Sigmoid colon (tissue), 7 donors: Measurements from ENCODE around the gene S100A14. TPM values are rescaled to one million over a fixed set of nuclear protein-coding genes. Genes with fewer than 3 reads are reported as not detected.

Experiments
- DNase-seq: peaks from one replicate; pipeline ENCODE4 v3.0.0-alpha.2; 2019
- H3K27ac ChIP-seq, 4 donors: fragments of 200-600 bp; sonication (generic); one replicate each; pipeline ENCODE4 v1.5.1; 2016 to 2019; ENCODE audit warnings: mild to moderate bottlenecking in 1 of 4
- H3K27me3 ChIP-seq, 3 donors: fragments of 200-600 bp; sonication (generic); one replicate each; pipeline ENCODE4 v1.5.1; 2019; ENCODE audit warnings: mild to moderate bottlenecking in 1 of 3
- H3K36me3 ChIP-seq, 4 donors: fragments of 200-600 bp; sonication (generic); one replicate each; pipeline ENCODE4 v1.5.1; 2016 to 2019
- H3K4me1 ChIP-seq, 4 donors: fragments of 200-600 bp; sonication (generic); one replicate each; pipeline ENCODE4 v1.5.1; 2017 to 2019
- H3K4me3 ChIP-seq, 4 donors: fragments of 200-600 bp; sonication (generic); one replicate each; pipeline ENCODE4 v1.5.1; 2017 to 2019; ENCODE audit warnings: mild to moderate bottlenecking in 2 of 4, moderate library complexity in 1 of 4
- H3K9me3 ChIP-seq, 4 donors: fragments of 200-600 bp in 3 of 4; sonication (generic) in 3 of 4; one replicate each; pipeline versions ENCODE4 v1.5.1 to v1.6.1; 2013 to 2019
- EP300 ChIP-seq, 4 donors: sonication (generic); formaldehyde crosslinking; IDR thresholded peaks; one replicate each; pipeline ENCODE4 v1.6.1; 2017; ENCODE audit warnings: antibody characterized with exemption in 4 of 4
- POLR2A ChIP-seq, 2 donors: fragments of 450-650 bp; IDR thresholded peaks; one replicate each; pipeline ENCODE4 v1.6.1; 2016; ENCODE audit warnings: antibody characterized with exemption in 2 of 2, mild to moderate bottlenecking in 2 of 2, moderate library complexity in 2 of 2
- POLR2AphosphoS5 ChIP-seq, 4 donors: sonication (generic); formaldehyde crosslinking; IDR thresholded peaks; one replicate each; pipeline ENCODE4 v1.6.1; 2017; ENCODE audit warnings: antibody characterized with exemption in 4 of 4
- WGBS, 2 donors: extraction: QIAGEN DNeasy Blood & Tissue Kit; methylation state at CpG; one replicate each; pipeline ENCODE4 v1.1.7; 2013; 5-methylcytosine and 5-hydroxymethylcytosine counted together
- intact Hi-C: fragments of 100-400 bp; cut with DNase I; formaldehyde crosslinking; loops from one replicate; pipeline ENCODE4 v1.15.1; 2023
- polyA plus RNA-seq, 3 donors: library from polyadenylated mRNA; stranded (reverse); fragments of 200-250 nt; gene quantifications; one replicate each; pipeline ENCODE4 v1.2.3, GENCODE V29; 2013
- total RNA-seq, 4 donors: library from RNA; depleted of rRNA; stranded (reverse); fragments of >200 nt; gene quantifications; one replicate each; pipeline ENCODE4 v1.1.0, GENCODE V29; 2016
- TF ChIP-seq, protein P1 (sequence below), 4 experiments: fragments of 450-650 bp in 3 of 4; fragments of 200-600 bp in 1 of 4; IDR thresholded peaks; one replicate each; pipeline ENCODE4 v1.5.1; 2016 to 2019; ENCODE audit warnings: antibody characterized with exemption in 4 of 4, mild to moderate bottlenecking in 3 of 4, moderate library complexity in 2 of 4
- donor health status: healthy with polysubstance abuse.
- donor health status: Bipolar disorder and iron deficiency.
- donor health status: healthy.

The S100A14 gene
- total and polyA plus RNA-seq, 7 donors: 0.82 to 1,144 (median 789) TPM; not detected in 2

DNA sequence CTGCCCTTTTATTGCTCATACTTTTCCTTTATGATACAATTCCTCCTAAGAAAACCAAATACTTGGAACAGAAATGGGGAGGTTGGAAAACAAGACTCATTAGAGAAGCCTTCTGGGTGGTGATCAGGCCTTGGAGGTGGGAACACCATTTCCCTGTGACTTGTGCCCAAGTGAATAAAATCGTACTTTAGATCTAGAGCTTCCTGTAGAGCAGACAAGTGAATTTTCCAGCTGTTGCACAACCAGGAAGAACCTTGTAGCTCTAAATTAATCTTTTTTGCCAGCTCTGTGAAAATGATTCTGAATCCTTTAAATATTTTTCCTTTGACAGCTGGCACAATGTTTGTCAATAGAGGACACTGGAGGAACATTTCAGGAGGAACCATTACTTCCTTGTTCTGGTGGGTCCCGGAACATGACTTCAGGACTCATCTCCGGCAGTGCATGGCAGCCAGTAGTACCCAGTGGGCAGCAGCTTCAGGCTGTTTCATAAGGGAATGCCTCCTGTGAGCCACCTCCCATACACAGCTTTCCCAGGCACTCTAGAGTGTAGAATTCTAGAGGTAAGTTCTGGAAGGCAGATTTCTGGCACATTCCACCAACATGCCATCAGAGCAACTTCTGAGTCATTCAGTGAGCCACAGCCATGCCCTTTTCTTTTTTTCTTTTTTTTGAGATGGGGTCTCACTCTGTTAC lies 36.8 kb upstream of the S100A14 start:
- DNase-seq: peak; percentile 64
- H3K9me3 ChIP-seq: no peaks in the 10 kb centered on the region
- H3K4me1 ChIP-seq: peaks cover 0 to under 1% (median 0%) of the 10 kb centered on the region in 4 donors
- H3K4me3 ChIP-seq: no peak overlapping the region
- peak overlapping the region in 2 of 4 donors; percentile 5 to 51 for H3K27ac ChIP-seq
- intact Hi-C loops: no loop called here
- no peaks in the 10 kb centered on the region for H3K36me3 ChIP-seq
- 33 to 67% methylated on average over 3 of the region's 3 CpGs for WGBS, 2 donors
- no peaks in the 10 kb centered on the region for H3K27me3 ChIP-seq
- TF ChIP-seq EP300 (IDR thresholded peaks at IDR 0.05) (no peak), POLR2A (IDR thresholded peaks at IDR 0.05) (no peak), POLR2AphosphoS5 (IDR thresholded peaks at IDR 0.05) (no peak)
- TF ChIP-seq, protein P1, sequence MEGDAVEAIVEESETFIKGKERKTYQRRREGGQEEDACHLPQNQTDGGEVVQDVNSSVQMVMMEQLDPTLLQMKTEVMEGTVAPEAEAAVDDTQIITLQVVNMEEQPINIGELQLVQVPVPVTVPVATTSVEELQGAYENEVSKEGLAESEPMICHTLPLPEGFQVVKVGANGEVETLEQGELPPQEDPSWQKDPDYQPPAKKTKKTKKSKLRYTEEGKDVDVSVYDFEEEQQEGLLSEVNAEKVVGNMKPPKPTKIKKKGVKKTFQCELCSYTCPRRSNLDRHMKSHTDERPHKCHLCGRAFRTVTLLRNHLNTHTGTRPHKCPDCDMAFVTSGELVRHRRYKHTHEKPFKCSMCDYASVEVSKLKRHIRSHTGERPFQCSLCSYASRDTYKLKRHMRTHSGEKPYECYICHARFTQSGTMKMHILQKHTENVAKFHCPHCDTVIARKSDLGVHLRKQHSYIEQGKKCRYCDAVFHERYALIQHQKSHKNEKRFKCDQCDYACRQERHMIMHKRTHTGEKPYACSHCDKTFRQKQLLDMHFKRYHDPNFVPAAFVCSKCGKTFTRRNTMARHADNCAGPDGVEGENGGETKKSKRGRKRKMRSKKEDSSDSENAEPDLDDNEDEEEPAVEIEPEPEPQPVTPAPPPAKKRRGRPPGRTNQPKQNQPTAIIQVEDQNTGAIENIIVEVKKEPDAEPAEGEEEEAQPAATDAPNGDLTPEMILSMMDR (IDR thresholded peaks at IDR 0.05): no peak

DNA sequence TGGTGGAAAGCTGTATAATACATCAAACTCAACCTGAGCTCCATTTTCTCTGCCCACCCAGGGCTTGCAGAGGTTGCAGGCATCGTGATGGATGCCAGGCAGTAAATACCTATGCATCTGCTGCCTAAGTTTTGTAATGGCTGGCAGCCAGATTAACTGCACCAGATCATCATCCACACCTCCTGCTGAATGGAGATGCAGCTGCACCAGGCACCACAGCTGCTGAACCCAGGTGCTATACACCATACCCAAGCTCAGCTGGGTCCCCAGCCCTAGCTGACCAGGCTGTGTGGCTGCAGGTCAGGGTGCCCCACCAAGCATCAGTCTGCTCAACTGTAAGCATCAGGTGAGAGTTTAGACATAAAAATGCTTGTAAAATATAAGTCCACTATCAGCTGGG lies 35.6 kb upstream of the S100A14 start:
- Histone ChIP-seq H3K27me3 (no peaks in the 10 kb centered on the region), H3K9me3 (no peaks in the 10 kb centered on the region), H3K4me3 (no peak overlapping the region), H3K27ac (no peak overlapping the region), H3K4me1 (no peaks in the 10 kb centered on the region), H3K36me3 (peaks cover 0 to 4% (median 2%) of the 10 kb centered on the region in 4 donors)
- 31 to 72% methylated on average over 1 of the region's 1 CpG for WGBS, 2 donors
- peak; percentile 40 for DNase-seq
- TF ChIP-seq EP300 (IDR thresholded peaks at IDR 0.05): no peak
- TF ChIP-seq POLR2A (IDR thresholded peaks at IDR 0.05): no peak
- no peak for TF ChIP-seq POLR2AphosphoS5 (IDR thresholded peaks at IDR 0.05)
- TF ChIP-seq, protein P1 (IDR thresholded peaks at IDR 0.05): no peak
- intact Hi-C loops: no loop called here

DNA sequence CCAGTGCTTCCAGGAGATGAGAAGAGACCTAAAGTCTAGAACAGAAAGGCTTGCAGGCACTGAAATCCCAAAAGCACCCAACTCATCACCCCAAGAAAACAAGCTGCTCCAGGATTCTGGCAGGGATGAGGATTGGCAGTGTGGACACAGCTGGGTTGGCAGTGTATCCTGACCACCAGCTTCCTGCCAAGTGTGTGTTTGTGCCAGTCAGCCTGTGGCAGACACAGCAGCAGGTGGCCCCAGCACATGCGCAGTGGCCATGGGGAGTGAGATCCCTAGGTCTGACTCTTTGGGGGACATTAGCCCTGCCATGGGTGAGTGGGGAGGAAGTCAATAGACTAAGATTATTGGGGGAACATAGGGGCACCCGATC lies 33.7 kb upstream of the S100A14 start:
- H3K4me3 ChIP-seq: no peak overlapping the region
- no peaks in the 10 kb centered on the region for H3K27me3 ChIP-seq
- no peak overlapping the region for H3K27ac ChIP-seq
- no peak for DNase-seq
- H3K36me3 ChIP-seq: peaks cover 9 to 23% (median 17%) of the 10 kb centered on the region in 4 donors
- TF ChIP-seq POLR2A (IDR thresholded peaks at IDR 0.05) (no peak), EP300 (IDR thresholded peaks at IDR 0.05) (no peak), POLR2AphosphoS5 (IDR thresholded peaks at IDR 0.05) (no peak)
- TF ChIP-seq, protein P1 (IDR thresholded peaks at IDR 0.05): no peak
- H3K9me3 ChIP-seq: no peaks in the 10 kb centered on the region
- intact Hi-C loops: no loop called here
- H3K4me1 ChIP-seq: no peaks in the 10 kb centered on the region
- WGBS, 2 donors: 67 to 88% methylated on average over 2 of the region's 2 CpGs

DNA sequence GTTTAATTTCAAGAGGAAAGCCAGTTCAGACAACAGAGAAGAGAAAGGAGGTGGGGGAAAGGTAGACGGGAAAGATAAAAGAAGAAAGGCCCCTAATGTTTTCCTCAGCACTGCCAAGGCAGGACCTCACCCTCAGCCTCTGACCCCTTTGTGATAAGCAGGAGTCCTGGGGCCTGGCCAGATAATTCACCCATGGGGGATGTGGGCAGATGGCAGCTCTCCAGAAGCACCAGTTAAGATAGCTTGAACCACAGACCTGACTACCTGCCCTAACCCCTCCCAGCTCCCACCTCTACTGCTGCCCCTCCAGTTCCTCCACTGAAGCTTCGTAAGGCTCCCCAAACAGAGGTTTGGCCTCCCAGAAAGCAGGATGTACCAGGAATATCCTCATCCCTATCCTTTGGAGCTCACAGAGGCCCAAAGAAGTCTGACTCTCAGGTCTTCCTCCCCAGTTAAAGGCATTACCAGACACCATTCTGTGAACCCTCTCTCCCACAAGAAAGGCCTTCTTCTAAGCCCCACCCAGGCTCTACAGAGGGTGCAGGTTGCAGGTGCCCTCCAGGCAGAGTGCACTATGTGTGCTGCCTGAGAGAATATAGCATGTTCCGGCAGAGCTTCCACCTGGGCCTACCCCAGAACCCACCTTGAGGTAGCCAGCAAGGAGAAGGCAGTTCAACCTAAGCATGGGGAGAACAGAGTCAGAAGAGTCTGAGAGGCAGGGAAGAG lies 33.2 kb upstream of the S100A14 start:
- TF ChIP-seq POLR2A (IDR thresholded peaks at IDR 0.05) (no peak), EP300 (IDR thresholded peaks at IDR 0.05) (no peak)
- TF ChIP-seq, protein P1 (IDR thresholded peaks at IDR 0.05): no peak
- Histone ChIP-seq H3K36me3 (peaks cover 9 to 29% (median 20%) of the 10 kb centered on the region in 4 donors), H3K9me3 (no peaks in the 10 kb centered on the region), H3K4me3 (no peak overlapping the region), H3K27ac (no peak overlapping the region), H3K27me3 (no peaks in the 10 kb centered on the region), H3K4me1 (peaks cover 0 to under 1% (median 0%) of the 10 kb centered on the region in 4 donors)
- 47 to 52% methylated on average over 3 of the region's 3 CpGs for WGBS, 2 donors
- no peak for DNase-seq
- intact Hi-C loops: no loop called here
